A673 (cell line): ENCODE measurements around the gene FLT4. TPM values are rescaled to one million over a fixed set of nuclear protein-coding genes. Genes with fewer than 3 reads are reported as not detected.

Experiments
- BruUV-seq: library from RNA; stranded (reverse); fragments of 400-500 nt; replicated peaks from 2 replicates; lab custom pipeline; 2021; lab: Mats Ljungman, UMichigan
- CTCF ChIA-PET: fragments of 300-600 bp; sonication (Branson Sonifier 250); formaldehyde crosslinking; loops from one replicate; lab custom pipeline; 2022; ENCODE audit warnings: antibody characterized with exemption; lab: Charles Lee
- POLR2A ChIA-PET: fragments of 300-600 bp; sonication (Branson Sonifier 250); formaldehyde crosslinking; loops from one replicate; lab custom pipeline; 2022; ENCODE audit warnings: antibody characterized with exemption; ENCODE audit not compliant: low non-redundant PET; lab: Charles Lee
- DNase-seq: peaks from one replicate; pipeline ENCODE4 v3.0.0-alpha.2; 2015; ENCODE audit warnings: low spot score
- H3K27ac ChIP-seq: fragments of 200-600 bp; sonication (generic); 2 replicates; pipeline ENCODE4 v1.5.1; 2016; ENCODE audit warnings: mixed run types, low read depth, mild to moderate bottlenecking, mixed read lengths, antibody characterized with exemption, low read length; ENCODE audit not compliant: poor library complexity, severe bottlenecking
- H3K27me3 ChIP-seq: fragments of 200-600 bp; sonication (generic); replicated peaks from 2 replicates; pipeline ENCODE4 v1.6.1; 2017; ENCODE audit warnings: mixed run types, low read depth, mild to moderate bottlenecking, mixed read lengths, antibody characterized with exemption, low read length; ENCODE audit not compliant: insufficient read depth, poor library complexity
- H3K36me3 ChIP-seq: fragments of 200-600 bp; sonication (generic); 2 replicates; pipeline ENCODE4 v1.6.1; 2016; ENCODE audit warnings: mixed run types, mild to moderate bottlenecking, mixed read lengths, antibody characterized with exemption, low read length; ENCODE audit not compliant: insufficient read depth, poor library complexity, severe bottlenecking
- H3K4me1 ChIP-seq: fragments of 200-600 bp; sonication (generic); 2 replicates; pipeline ENCODE4 v1.6.1; 2017; ENCODE audit warnings: mixed run types, mild to moderate bottlenecking, mixed read lengths, antibody characterized with exemption, low read length; ENCODE audit not compliant: insufficient read depth, poor library complexity, severe bottlenecking
- H3K4me3 ChIP-seq: fragments of 200-600 bp; sonication (generic); 2 replicates; pipeline ENCODE4 v1.5.1; 2016; ENCODE audit warnings: low read depth, mixed run types, mild to moderate bottlenecking, mixed read lengths, low read length; ENCODE audit not compliant: poor library complexity, severe bottlenecking
- H3K9me3 ChIP-seq: fragments of 200-600 bp; sonication (generic); 2 replicates; pipeline ENCODE4 v1.6.1; 2016; ENCODE audit warnings: mixed run types, low read depth, mild to moderate bottlenecking, mixed read lengths, antibody characterized with exemption, low read length; ENCODE audit not compliant: poor library complexity, severe bottlenecking
- CTCF ChIP-seq: fragments of 300-800, 200-600 bp; sonication (generic); conservative IDR thresholded peaks from 2 replicates; pipeline ENCODE4 v1.5.1; 2017; ENCODE audit warnings: low read depth, mild to moderate bottlenecking, antibody characterized with exemption, low read length, moderate library complexity, mixed read lengths
- EZH2 ChIP-seq: fragments of 200-600 bp; sonication (generic); IDR thresholded peaks from 2 replicates; pipeline ENCODE4 v1.6.1; 2017; ENCODE audit warnings: borderline replicate concordance, low read depth, mild to moderate bottlenecking, mixed read lengths, antibody characterized with exemption, low read length; ENCODE audit not compliant: poor library complexity, severe bottlenecking
- intact Hi-C: fragments of 100-400 bp; cut with micrococcal nuclease; formaldehyde crosslinking; loops from one replicate; pipeline ENCODE4 v1.10.0; 2022; ENCODE audit not compliant: unreplicated experiment
- total RNA-seq: library from RNA; stranded (reverse); gene quantifications from 2 replicates; pipeline ENCODE4 v1.2.3, GENCODE V29; 2021

FLT4 gene
- total RNA-seq, 1 experiment from 2014 or later: 8.6 TPM

GRCh38 chr5:180668835-180669596, 19.6 kb upstream of the FLT4 start:
- peaks cover 9% of the 10 kb centered on the region for H3K27me3 ChIP-seq
- H3K4me1 ChIP-seq: no peaks in the 10 kb centered on the region
- ChIA-PET CTCF (no interaction called here), POLR2A (no interaction called here)
- DNase-seq: no peak
- no peak overlapping the region for H3K27ac ChIP-seq
- H3K36me3 ChIP-seq: no peaks in the 10 kb centered on the region
- no peak for TF ChIP-seq EZH2
- no peak for TF ChIP-seq CTCF
- H3K9me3 ChIP-seq: no peaks in the 10 kb centered on the region
- intact Hi-C loops: no loop called here
- H3K4me3 ChIP-seq: no peak overlapping the region
- BruUV-seq: no TSS peak

- no TSS peak for BruUV-seq
- no peaks in the 10 kb centered on the region for H3K36me3 ChIP-seq
- no peak overlapping the region for H3K27ac ChIP-seq
- no peak for DNase-seq
- no peaks in the 10 kb centered on the region for H3K27me3 ChIP-seq
- H3K9me3 ChIP-seq: no peaks in the 10 kb centered on the region
- no peak overlapping the region for H3K4me3 ChIP-seq
- no peak for TF ChIP-seq CTCF
- TF ChIP-seq EZH2: no peak
- POLR2A ChIA-PET: no interaction called here
- no peaks in the 10 kb centered on the region for H3K4me1 ChIP-seq
- intact Hi-C loops: no loop called here
- CTCF ChIA-PET: interaction anchor here (0.6 kb wide), 1 partner anchor 11 kb away, joined by 4 read pairs; no protein-coding TSS in a partner anchor
Measured at GRCh38 chr5:180666812-180667211, 17.4 kb upstream of the FLT4 start.

GRCh38 chr5:180665682-180666404, 16.4 kb upstream of the FLT4 start:
- intact Hi-C loops: no loop called here
- no peak for DNase-seq
- BruUV-seq: no TSS peak
- Histone ChIP-seq H3K4me3 (no peak overlapping the region), H3K27ac (no peak overlapping the region), H3K27me3 (peaks cover 6% of the 10 kb centered on the region), H3K4me1 (no peaks in the 10 kb centered on the region), H3K9me3 (no peaks in the 10 kb centered on the region), H3K36me3 (no peaks in the 10 kb centered on the region)
- ChIA-PET POLR2A (interaction anchor here (0.6 kb wide), 1 partner anchor 336 kb away, joined by 8 read pairs; no protein-coding TSS in a partner anchor), CTCF (no interaction called here)
- TF ChIP-seq CTCF: no peak
